ENCODE results near the gene CASP8. TPM values are rescaled to one million over a fixed set of nuclear protein-coding genes. Genes with fewer than 3 reads are reported as not detected.

The CASP8 gene
- total RNA-seq, 1 donor from 2014 or later, result 2.1 TPM

- Histone ChIP-seq H3K36me3 (no peaks in the 10 kb centered on the region), H3K79me2 (ENCODE audit: low read depth) (no peaks in the 10 kb centered on the region), H3F3A (ENCODE audit: low read depth) (no peaks in the 10 kb centered on the region), H3K9me3 (ENCODE audit: low read depth) (no peaks in the 10 kb centered on the region), H3K4me1 (peaks cover 11% of the 10 kb centered on the region), H3K4me2 (no peak overlapping the region), H3K9ac (no peak overlapping the region), H4K20me1 (ENCODE audit: low read depth) (no peaks in the 10 kb centered on the region), H3K27ac (no peak overlapping the region), H3K4me3 (no peak overlapping the region), H3K27me3 (no peaks in the 10 kb centered on the region), H2AFZ (replicated peaks) (no peak overlapping the region)
- Mint-ChIP-seq H3K4me1 (peaks cover 19% of the 10 kb centered on the region), H3K27me3 (ENCODE audit: insufficient read depth, low read depth) (peaks cover 2% of the 10 kb centered on the region), H3K4me3 (no peak overlapping the region), H3K36me3 (no peaks in the 10 kb centered on the region), H3K9me3 (no peaks in the 10 kb centered on the region), H3K27ac (no peak overlapping the region)
- no peak for DNase-seq (ENCODE audit: low spot score)
- TF ChIP-seq EZH2phosphoT487 (IDR thresholded peaks at IDR 0.05) (no peak), CTCF (IDR thresholded peaks at IDR 0.05) (no peak), EZH2 (IDR thresholded peaks at IDR 0.05) (no peak)
Observed at GRCh38 chr2:201255408-201256033, 4.8 kb upstream of the CASP8 start.

- Histone ChIP-seq H3K4me3 (no peak overlapping the region), H4K20me1 (ENCODE audit: low read depth) (no peaks in the 10 kb centered on the region), H3K27ac (no peak overlapping the region), H3K9ac (no peak overlapping the region), H2AFZ (replicated peaks) (no peak overlapping the region), H3F3A (ENCODE audit: low read depth) (no peaks in the 10 kb centered on the region), H3K4me1 (peaks cover 11% of the 10 kb centered on the region), H3K4me2 (no peak overlapping the region), H3K27me3 (no peaks in the 10 kb centered on the region), H3K79me2 (ENCODE audit: low read depth) (no peaks in the 10 kb centered on the region), H3K9me3 (ENCODE audit: low read depth) (no peaks in the 10 kb centered on the region), H3K36me3 (no peaks in the 10 kb centered on the region)
- Mint-ChIP-seq H3K27ac (no peak overlapping the region), H3K4me1 (peaks cover 19% of the 10 kb centered on the region), H3K4me3 (no peak overlapping the region), H3K27me3 (ENCODE audit: insufficient read depth, low read depth) (peaks cover 2% of the 10 kb centered on the region), H3K36me3 (no peaks in the 10 kb centered on the region), H3K9me3 (no peaks in the 10 kb centered on the region)
- TF ChIP-seq EZH2phosphoT487 (IDR thresholded peaks at IDR 0.05) (no peak), CTCF (IDR thresholded peaks at IDR 0.05) (no peak)
- no peak for DNase-seq (ENCODE audit: low spot score)
Observed at GRCh38 chr2:201256082-201256481, 4.3 kb upstream of the CASP8 start.

- Histone ChIP-seq H2AFZ (replicated peaks) (peak overlapping the region; percentile 98), H3K4me1 (peaks cover 11% of the 10 kb centered on the region), H3K27ac (no peak overlapping the region), H3K4me3 (no peak overlapping the region), H3F3A (ENCODE audit: low read depth) (no peaks in the 10 kb centered on the region), H3K4me2 (no peak overlapping the region), H3K27me3 (no peaks in the 10 kb centered on the region), H3K79me2 (ENCODE audit: low read depth) (no peaks in the 10 kb centered on the region), H3K9ac (no peak overlapping the region), H3K36me3 (no peaks in the 10 kb centered on the region), H3K9me3 (ENCODE audit: low read depth) (no peaks in the 10 kb centered on the region), H4K20me1 (ENCODE audit: low read depth) (no peaks in the 10 kb centered on the region)
- Mint-ChIP-seq H3K4me3 (peak overlapping the region; percentile 80), H3K27ac (peak overlapping the region; percentile 87), H3K9me3 (no peaks in the 10 kb centered on the region), H3K36me3 (no peaks in the 10 kb centered on the region), H3K27me3 (ENCODE audit: insufficient read depth, low read depth) (peaks cover 2% of the 10 kb centered on the region), H3K4me1 (peaks cover 23% of the 10 kb centered on the region)
- no peak for TF ChIP-seq CTCF (IDR thresholded peaks at IDR 0.05)
- no peak for DNase-seq (ENCODE audit: low spot score)
Observed at GRCh38 chr2:201257381-201257955, 2.9 kb upstream of the CASP8 start.
